Occipital lobe (tissue), 2 donors: ENCODE measurements around the gene PHACTR1. TPM values are rescaled to one million over a fixed set of nuclear protein-coding genes. Genes with fewer than 3 reads are reported as not detected.
"Not testable (repeated sequence)": the region's sequence is repeated elsewhere in the genome, so short reads cannot be mapped to it uniquely, and the experiment has no call there.

Experiments used
- DNase-seq: peaks from one replicate; lab custom pipeline; 2025; lab: John Stamatoyannopoulos, UW
- total RNA-seq: library from RNA; depleted of rRNA; stranded (reverse); fragments of >200 nt; gene quantifications from one replicate; pipeline ENCODE4 v1.2.3, GENCODE V29; 2014

The PHACTR1 gene
- total RNA-seq, 1 donor from 2014 or later = 40.7 TPM

GRCh38 chr6:13233106-13233505 is 516.5 kb downstream of the PHACTR1 start:
- DNase-seq = no peak

DNA sequence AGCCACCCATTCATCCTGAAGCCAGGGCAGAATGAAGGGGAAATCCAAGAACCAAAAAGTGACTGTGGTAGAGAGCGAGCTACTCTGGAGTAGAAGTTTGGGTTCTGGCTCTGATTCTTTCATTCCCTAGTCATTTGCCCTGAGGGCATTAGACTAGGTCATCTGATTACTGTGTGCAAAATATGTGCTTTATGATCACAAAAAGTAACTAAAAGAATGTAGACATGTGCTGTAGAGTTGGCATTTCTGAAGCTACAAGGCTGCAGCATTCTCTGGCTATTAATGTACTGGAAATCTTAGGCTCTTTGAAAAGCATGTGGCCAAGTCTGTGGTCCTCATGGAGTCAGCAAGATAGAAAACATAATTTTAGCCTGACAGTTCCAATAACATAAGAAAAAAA is 517.6 kb downstream of the PHACTR1 start:
- DNase-seq = no peak

DNA sequence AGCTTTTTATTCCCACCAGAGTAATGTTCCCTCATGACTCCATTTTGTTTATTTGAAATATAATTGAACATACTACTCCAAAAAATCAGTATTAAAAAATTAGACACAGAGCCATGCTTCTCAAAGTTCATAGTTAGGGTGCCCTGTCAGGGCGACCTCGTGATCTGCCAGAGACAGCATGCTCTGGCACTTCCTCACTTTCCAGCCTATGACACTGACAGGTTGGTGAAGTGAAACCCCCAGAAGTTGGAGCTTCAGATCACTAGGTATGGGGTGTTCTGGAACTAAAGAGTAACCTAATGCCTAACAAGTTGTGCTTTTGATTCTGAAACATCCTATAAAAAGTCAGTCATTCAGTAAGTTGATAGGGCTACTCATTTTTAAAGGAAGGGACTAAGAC is 518.8 kb downstream of the PHACTR1 start:
- DNase-seq = no peak

DNA sequence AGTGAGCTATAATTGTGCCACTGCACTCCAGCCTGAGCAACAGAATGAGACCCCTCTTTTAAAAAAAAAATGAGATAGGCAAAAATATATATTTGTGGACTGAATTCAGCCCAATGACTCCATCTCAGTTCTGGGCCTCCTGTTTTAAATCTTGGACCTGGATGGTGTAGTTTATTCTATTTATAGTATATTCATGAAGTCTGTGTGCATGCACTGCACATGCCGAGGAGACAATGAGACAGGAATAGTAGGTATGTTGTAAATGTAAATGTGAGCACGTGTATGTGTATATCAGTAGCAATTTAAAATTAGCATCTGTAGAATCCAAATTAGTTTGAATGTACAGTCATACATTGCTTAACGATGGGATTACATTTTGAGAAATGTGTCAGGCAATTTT is 520.8 kb downstream of the PHACTR1 start:
- DNase-seq = no peak

DNA sequence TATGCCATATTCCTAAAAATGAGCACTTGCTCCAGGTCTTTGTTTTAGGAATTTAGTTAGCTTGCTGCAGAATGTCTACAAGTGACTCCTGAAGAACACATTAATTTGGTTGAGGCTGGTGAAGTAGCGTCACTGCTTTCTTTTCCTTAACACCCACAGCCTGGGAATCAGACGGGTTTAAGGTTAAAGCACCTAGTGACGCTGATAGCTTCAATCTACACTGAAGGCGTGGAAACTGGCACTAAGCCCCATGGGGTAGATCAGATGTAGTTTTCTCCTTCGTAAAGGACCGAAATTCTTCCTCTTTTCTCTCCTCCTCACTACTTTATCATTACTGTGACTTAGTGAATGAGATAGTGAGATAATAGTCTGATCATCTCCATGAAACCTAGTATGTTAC is 521.5 kb downstream of the PHACTR1 start:
- no peak for DNase-seq

GRCh38 chr6:13238640-13239216 is 522.2 kb downstream of the PHACTR1 start:
- no peak for DNase-seq

GRCh38 chr6:13239530-13240455 is 523.2 kb downstream of the PHACTR1 start:
- DNase-seq = no peak

DNA sequence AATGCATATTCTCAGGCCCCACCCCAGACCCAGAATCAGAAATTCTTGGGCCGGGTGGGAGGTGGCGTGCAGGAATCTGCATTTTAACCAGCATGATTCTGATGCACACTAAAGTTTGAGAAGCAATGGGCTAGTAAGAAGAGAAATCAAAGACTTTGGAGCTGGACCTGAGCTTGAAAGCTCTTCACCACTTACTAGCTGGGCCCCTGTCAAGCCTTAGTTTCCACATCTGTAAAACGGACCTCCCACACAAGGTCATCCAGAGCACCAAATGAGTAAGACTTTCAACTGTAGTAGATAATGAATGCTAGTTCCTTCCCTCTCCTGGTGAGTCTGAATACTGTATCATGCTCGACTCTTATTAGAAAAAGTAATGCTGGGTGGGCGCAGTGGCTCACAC is 524.8 kb downstream of the PHACTR1 start:
- no peak for DNase-seq

GRCh38 chr6:13242178-13242577 is 525.6 kb downstream of the PHACTR1 start:
- DNase-seq = no peak

GRCh38 chr6:13242590-13242989 is 526.0 kb downstream of the PHACTR1 start:
- DNase-seq = no peak

- DNase-seq = no peak
Measured at GRCh38 chr6:13243033-13243432, 526.5 kb downstream of the PHACTR1 start.

DNA sequence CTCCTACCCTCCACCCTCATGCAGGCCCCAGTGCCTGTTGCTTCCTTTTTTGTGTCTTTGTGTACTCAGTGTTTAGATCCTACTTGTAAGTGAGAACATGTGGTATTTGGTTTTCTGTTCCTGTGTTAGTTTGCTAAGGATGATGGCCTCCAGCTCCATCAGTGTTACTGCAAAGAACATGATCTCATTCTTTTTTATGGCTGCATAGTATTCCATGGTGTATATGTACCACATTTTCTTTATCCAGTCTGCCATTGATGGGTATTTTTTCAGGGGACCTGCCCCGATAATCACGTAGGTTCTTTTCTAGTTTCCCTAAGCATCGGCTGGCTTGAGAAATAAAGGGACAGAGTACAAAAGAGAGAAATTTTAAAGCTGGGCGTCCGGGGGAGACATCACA is 527.2 kb downstream of the PHACTR1 start:
- not testable (repeated sequence) for DNase-seq

DNA sequence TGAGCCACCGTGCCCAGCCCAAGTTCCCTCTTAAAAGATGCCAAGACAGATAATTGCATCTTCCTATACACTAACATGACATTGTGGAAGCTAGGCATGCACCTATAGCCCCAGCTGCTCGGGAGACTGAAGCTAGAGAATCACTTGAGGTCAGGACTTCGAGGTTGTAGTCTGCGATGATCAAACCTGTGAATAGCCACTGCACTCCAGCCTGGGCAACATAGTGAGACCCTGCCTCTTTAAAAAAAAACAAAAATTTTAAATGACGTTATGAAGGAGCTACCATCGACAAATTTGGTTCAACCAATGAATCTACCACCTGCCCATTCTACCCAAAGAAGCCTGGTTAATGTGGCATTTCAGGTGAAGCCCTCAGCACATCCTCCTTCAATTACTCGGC is 531.1 kb downstream of the PHACTR1 start:
- DNase-seq = no peak

- peak; percentile 14 for DNase-seq
Measured at GRCh38 chr6:13248053-13248452, 531.5 kb downstream of the PHACTR1 start.

DNA sequence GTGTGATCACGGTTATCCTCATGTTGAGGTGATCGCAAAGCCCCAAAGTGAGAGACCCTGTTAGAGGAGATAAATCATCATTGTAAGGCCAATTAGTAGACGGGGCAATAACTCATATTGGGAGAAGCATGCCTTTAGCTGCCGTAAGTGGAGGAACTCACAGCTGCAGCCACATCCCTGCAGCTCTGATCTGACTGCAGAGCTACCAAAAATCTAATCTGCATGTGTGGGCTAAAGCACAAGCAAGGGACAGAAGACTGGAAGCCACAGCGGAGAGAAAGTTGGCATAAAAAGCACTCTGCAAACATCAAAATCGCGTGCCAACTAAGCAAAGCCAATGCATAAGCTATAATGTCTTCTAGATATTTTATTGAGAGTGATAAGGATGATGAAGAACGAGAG is 532.0 kb downstream of the PHACTR1 start:
- no peak for DNase-seq

DNA sequence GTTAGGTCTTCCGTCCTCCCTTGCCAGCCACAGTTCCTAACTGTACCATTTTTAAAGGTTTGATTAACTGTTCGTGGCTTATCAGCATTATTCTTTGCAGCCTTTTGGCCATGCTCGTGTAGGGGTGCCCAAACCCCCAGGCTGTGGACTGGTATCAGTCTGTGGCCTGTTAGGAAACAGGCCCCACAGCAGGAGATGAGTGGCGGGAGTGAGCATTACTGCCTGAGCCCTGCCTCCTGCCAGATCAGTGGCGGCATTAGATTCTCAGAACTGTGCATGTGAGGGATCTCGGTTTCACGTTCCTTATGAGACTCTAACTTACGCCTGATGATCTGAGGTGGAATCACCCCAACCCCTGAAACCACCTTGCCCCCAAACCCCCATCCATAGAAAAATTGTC is 532.4 kb downstream of the PHACTR1 start:
- no peak for DNase-seq

- no peak for DNase-seq
Measured at GRCh38 chr6:13249817-13250216, 533.2 kb downstream of the PHACTR1 start.

GRCh38 chr6:13250703-13251102 is 534.1 kb downstream of the PHACTR1 start:
- no peak for DNase-seq

DNA sequence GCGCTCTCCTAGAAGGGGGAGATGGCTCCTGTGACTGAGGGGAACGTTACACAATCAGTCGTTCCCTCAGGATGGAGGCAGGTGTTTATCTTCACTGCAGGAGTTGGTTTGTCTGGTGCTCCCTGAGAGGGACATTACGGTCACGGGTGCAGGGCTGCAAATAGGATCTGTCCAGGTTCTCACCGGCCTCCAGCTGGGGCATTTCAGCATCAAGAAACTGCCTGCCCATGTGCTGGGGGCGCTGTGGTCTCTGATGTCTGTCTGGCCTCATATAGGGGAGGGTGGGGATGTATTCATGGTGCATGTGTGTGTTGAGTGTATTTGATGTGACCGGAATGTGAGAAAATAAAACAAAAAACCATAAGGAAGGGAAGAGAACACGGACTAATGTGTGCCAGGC is 534.7 kb downstream of the PHACTR1 start:
- DNase-seq = no peak

GRCh38 chr6:13252790-13253189 is 536.2 kb downstream of the PHACTR1 start:
- DNase-seq = no peak

GRCh38 chr6:13253272-13253671 is 536.7 kb downstream of the PHACTR1 start:
- no peak for DNase-seq

DNA sequence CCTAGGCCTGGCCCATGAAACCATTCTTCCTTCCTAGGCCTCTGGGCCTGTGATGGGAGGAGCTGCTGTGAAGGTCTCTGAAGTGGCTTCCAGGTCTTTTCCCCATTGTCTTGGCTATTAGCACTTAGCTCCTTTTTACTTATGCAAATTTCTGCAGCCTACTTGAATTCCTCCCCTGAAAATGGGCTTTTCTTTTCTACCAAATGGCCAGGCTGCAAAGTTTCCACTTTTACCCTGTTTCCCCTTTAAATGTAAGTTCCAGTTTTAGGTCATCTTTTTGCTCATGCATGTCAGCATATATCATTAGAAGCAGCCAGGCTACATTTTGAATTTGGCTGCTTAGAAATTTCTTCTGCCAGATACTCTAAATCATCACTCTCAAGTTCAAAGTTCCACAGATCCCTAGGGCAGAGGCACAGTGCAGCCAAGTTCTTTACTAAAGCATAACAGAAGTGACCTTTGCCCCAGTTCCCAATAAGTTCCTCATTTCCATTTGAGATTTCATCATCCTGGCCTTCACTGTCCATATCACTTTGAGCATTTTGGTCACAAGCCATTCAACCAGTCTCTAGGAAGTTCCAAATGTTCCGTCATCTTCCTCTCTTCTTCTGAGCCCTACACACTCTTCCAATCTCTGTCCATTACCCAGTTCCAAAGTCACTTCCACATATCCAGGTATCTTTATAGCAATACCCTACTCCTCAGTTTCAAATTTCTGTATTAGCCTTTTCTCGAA is 539.9 kb downstream of the PHACTR1 start:
- no peak for DNase-seq
